ENCODE data around the gene HS3ST1.

HS3ST1 gene

GRCh38 chr4:11456401-11456800 is 27.7 kb upstream of the HS3ST1 start:
- Histone ChIP-seq H3K4me3 (ENCODE audit: low read depth in 1 of 2, low read length in 2 of 2) (no peak overlapping the region), H3K27me3 (ENCODE audit: control insufficient read depth in 1 of 2, insufficient read depth in 2 of 2, low read length in 2 of 2) (no peaks in the 10 kb centered on the region), H3K36me3 (ENCODE audit: insufficient read depth, low read length) (no peaks in the 10 kb centered on the region), H3K9me3 (ENCODE audit: low read length) (no peaks in the 10 kb centered on the region), H3K27ac (ENCODE audit: low read depth, low read length) (no peak overlapping the region), H3K9ac (ENCODE audit: low read length) (no peak overlapping the region), H3K4me1 (ENCODE audit: insufficient read depth, low read length) (no peaks in the 10 kb centered on the region)

GRCh38 chr4:11455201-11455835 is 26.6 kb upstream of the HS3ST1 start:
- Histone ChIP-seq H3K27me3 (ENCODE audit: control insufficient read depth in 1 of 2, insufficient read depth in 2 of 2, low read length in 2 of 2) (no peaks in the 10 kb centered on the region), H3K4me1 (ENCODE audit: insufficient read depth, low read length) (no peaks in the 10 kb centered on the region), H3K9me3 (ENCODE audit: low read length) (no peaks in the 10 kb centered on the region), H3K27ac (ENCODE audit: low read depth, low read length) (no peak overlapping the region), H3K4me3 (ENCODE audit: low read depth in 1 of 2, low read length in 2 of 2) (no peak overlapping the region), H3K36me3 (ENCODE audit: insufficient read depth, low read length) (no peaks in the 10 kb centered on the region), H3K9ac (ENCODE audit: low read length) (no peak overlapping the region)

- H3K9ac ChIP-seq (ENCODE audit: low read length) = no peak overlapping the region
- H3K27ac ChIP-seq (ENCODE audit: low read depth, low read length) = no peak overlapping the region
- H3K9me3 ChIP-seq (ENCODE audit: low read length) = no peaks in the 10 kb centered on the region
- no peaks in the 10 kb centered on the region for H3K36me3 ChIP-seq (ENCODE audit: insufficient read depth, low read length)
- H3K4me3 ChIP-seq (ENCODE audit: low read depth in 1 of 2, low read length in 2 of 2) = no peak overlapping the region
- peaks cover 4% of the 10 kb centered on the region for H3K4me1 ChIP-seq (ENCODE audit: insufficient read depth, low read length)
- no peaks in the 10 kb centered on the region for H3K27me3 ChIP-seq (ENCODE audit: control insufficient read depth in 1 of 2, insufficient read depth in 2 of 2, low read length in 2 of 2)
Observed at GRCh38 chr4:11451716-11452115, 23.0 kb upstream of the HS3ST1 start.

GRCh38 chr4:11446155-11446811 is 17.6 kb upstream of the HS3ST1 start:
- Histone ChIP-seq H3K4me3 (ENCODE audit: low read depth in 1 of 2, low read length in 2 of 2) (no peak overlapping the region), H3K9me3 (ENCODE audit: low read length) (no peaks in the 10 kb centered on the region), H3K36me3 (ENCODE audit: insufficient read depth, low read length) (no peaks in the 10 kb centered on the region), H3K4me1 (ENCODE audit: insufficient read depth, low read length) (peaks cover 16% of the 10 kb centered on the region), H3K27me3 (ENCODE audit: control insufficient read depth in 1 of 2, insufficient read depth in 2 of 2, low read length in 2 of 2) (no peaks in the 10 kb centered on the region), H3K9ac (ENCODE audit: low read length) (no peak overlapping the region), H3K27ac (ENCODE audit: low read depth, low read length) (no peak overlapping the region)

- Histone ChIP-seq H3K9me3 (ENCODE audit: low read length) (no peaks in the 10 kb centered on the region), H3K9ac (ENCODE audit: low read length) (no peak overlapping the region), H3K27ac (ENCODE audit: low read depth, low read length) (no peak overlapping the region), H3K36me3 (ENCODE audit: insufficient read depth, low read length) (no peaks in the 10 kb centered on the region), H3K4me1 (ENCODE audit: insufficient read depth, low read length) (peaks cover 7% of the 10 kb centered on the region), H3K4me3 (ENCODE audit: low read depth in 1 of 2, low read length in 2 of 2) (no peak overlapping the region), H3K27me3 (ENCODE audit: control insufficient read depth in 1 of 2, insufficient read depth in 2 of 2, low read length in 2 of 2) (no peaks in the 10 kb centered on the region)
Observed at GRCh38 chr4:11441194-11441556, 12.5 kb upstream of the HS3ST1 start.

- Histone ChIP-seq H3K27ac (ENCODE audit: low read depth, low read length) (no peak overlapping the region), H3K9me3 (ENCODE audit: low read length) (no peaks in the 10 kb centered on the region), H3K27me3 (ENCODE audit: control insufficient read depth in 1 of 2, insufficient read depth in 2 of 2, low read length in 2 of 2) (no peaks in the 10 kb centered on the region), H3K4me3 (ENCODE audit: low read depth in 1 of 2, low read length in 2 of 2) (no peak overlapping the region), H3K4me1 (ENCODE audit: insufficient read depth, low read length) (peaks cover 1% of the 10 kb centered on the region), H3K9ac (ENCODE audit: low read length) (no peak overlapping the region), H3K36me3 (ENCODE audit: insufficient read depth, low read length) (no peaks in the 10 kb centered on the region)
Observed at GRCh38 chr4:11440481-11441193, 11.9 kb upstream of the HS3ST1 start.

- Histone ChIP-seq H3K27me3 (ENCODE audit: control insufficient read depth in 1 of 2, insufficient read depth in 2 of 2, low read length in 2 of 2) (no peaks in the 10 kb centered on the region), H3K4me1 (ENCODE audit: insufficient read depth, low read length) (no peaks in the 10 kb centered on the region), H3K9ac (ENCODE audit: low read length) (no peak overlapping the region), H3K4me3 (ENCODE audit: low read depth in 1 of 2, low read length in 2 of 2) (no peak overlapping the region), H3K27ac (ENCODE audit: low read depth, low read length) (no peak overlapping the region), H3K36me3 (ENCODE audit: insufficient read depth, low read length) (no peaks in the 10 kb centered on the region), H3K9me3 (ENCODE audit: low read length) (no peaks in the 10 kb centered on the region)
Observed at GRCh38 chr4:11439836-11440235, 11.1 kb upstream of the HS3ST1 start.

- Histone ChIP-seq H3K9me3 (ENCODE audit: low read length) (no peaks in the 10 kb centered on the region), H3K27me3 (ENCODE audit: control insufficient read depth in 1 of 2, insufficient read depth in 2 of 2, low read length in 2 of 2) (no peaks in the 10 kb centered on the region), H3K9ac (ENCODE audit: low read length) (no peak overlapping the region), H3K4me3 (ENCODE audit: low read depth in 1 of 2, low read length in 2 of 2) (no peak overlapping the region), H3K36me3 (ENCODE audit: insufficient read depth, low read length) (no peaks in the 10 kb centered on the region), H3K4me1 (ENCODE audit: insufficient read depth, low read length) (no peaks in the 10 kb centered on the region), H3K27ac (ENCODE audit: low read depth, low read length) (no peak overlapping the region)
Observed at GRCh38 chr4:11438647-11439046, 10.0 kb upstream of the HS3ST1 start.

GRCh38 chr4:11436673-11437072 is 8.0 kb upstream of the HS3ST1 start:
- H3K36me3 ChIP-seq (ENCODE audit: insufficient read depth, low read length) = no peaks in the 10 kb centered on the region

GRCh38 chr4:11436084-11436483 is 7.4 kb upstream of the HS3ST1 start:
- Histone ChIP-seq H3K36me3 (ENCODE audit: insufficient read depth, low read length) (no peaks in the 10 kb centered on the region), H3K27me3 (ENCODE audit: control insufficient read depth in 1 of 2, insufficient read depth in 2 of 2, low read length in 2 of 2) (no peaks in the 10 kb centered on the region), H3K4me1 (ENCODE audit: insufficient read depth, low read length) (no peaks in the 10 kb centered on the region), H3K9ac (ENCODE audit: low read length) (no peak overlapping the region), H3K4me3 (ENCODE audit: low read depth in 1 of 2, low read length in 2 of 2) (no peak overlapping the region), H3K9me3 (ENCODE audit: low read length) (no peaks in the 10 kb centered on the region), H3K27ac (ENCODE audit: low read depth, low read length) (no peak overlapping the region)

More at GRCh38 chr4:11436673-11437072, 8.0 kb upstream of the HS3ST1 start:
- Histone ChIP-seq H3K4me3 (ENCODE audit: low read depth in 1 of 2, low read length in 2 of 2) (no peak overlapping the region), H3K4me1 (ENCODE audit: insufficient read depth, low read length) (no peaks in the 10 kb centered on the region), H3K9me3 (ENCODE audit: low read length) (no peaks in the 10 kb centered on the region), H3K27ac (ENCODE audit: low read depth, low read length) (no peak overlapping the region), H3K27me3 (ENCODE audit: control insufficient read depth in 1 of 2, insufficient read depth in 2 of 2, low read length in 2 of 2) (no peaks in the 10 kb centered on the region), H3K9ac (ENCODE audit: low read length) (no peak overlapping the region)

GRCh38 chr4:11435557-11435956 is 6.9 kb upstream of the HS3ST1 start:
- no peaks in the 10 kb centered on the region for H3K36me3 ChIP-seq (ENCODE audit: insufficient read depth, low read length)
- no peaks in the 10 kb centered on the region for H3K9me3 ChIP-seq (ENCODE audit: low read length)
- H3K27ac ChIP-seq (ENCODE audit: low read depth, low read length) = no peak overlapping the region
- H3K4me1 ChIP-seq (ENCODE audit: insufficient read depth, low read length) = no peaks in the 10 kb centered on the region
- no peak overlapping the region for H3K9ac ChIP-seq (ENCODE audit: low read length)
- H3K27me3 ChIP-seq (ENCODE audit: control insufficient read depth in 1 of 2, insufficient read depth in 2 of 2, low read length in 2 of 2) = no peaks in the 10 kb centered on the region
- no peak overlapping the region for H3K4me3 ChIP-seq (ENCODE audit: low read depth in 1 of 2, low read length in 2 of 2)
